WTC11 (cell line): ENCODE measurements around the gene C19orf47. TPM values are rescaled to one million over a fixed set of nuclear protein-coding genes. Genes with fewer than 3 reads are reported as not detected.

Experiments
- ATAC-seq: fragments of 200-7000 bp; cut with Tn5 transposase; 2 replicates; pipeline ENCODE4 v1.10.0; 2021; ENCODE audit warnings: mild to moderate bottlenecking, moderate library complexity
- CTCF ChIA-PET: fragments of 300-600 bp; sonication (Branson Sonifier 250); formaldehyde crosslinking; loops from one replicate; lab custom pipeline; 2021; ENCODE audit warnings: antibody characterized with exemption; lab: Charles Lee
- POLR2A ChIA-PET: fragments of 350-600 bp; sonication (Branson Sonifier 250); formaldehyde crosslinking; loops from one replicate; lab custom pipeline; 2021; ENCODE audit warnings: antibody characterized with exemption; lab: Charles Lee
- DNase-seq: peaks from one replicate; pipeline ENCODE4 v3.0.0; 2021; ENCODE audit warnings: low spot score
- H3K27ac Mint-ChIP-seq: 2 replicates; pipeline ENCODE4 v1.8.0; 2021; ENCODE audit warnings: mixed read lengths
- H3K27me3 Mint-ChIP-seq: 2 replicates; pipeline ENCODE4 v1.8.0; 2021; ENCODE audit warnings: low read depth, mild to moderate bottlenecking, moderate library complexity, mixed read lengths
- H3K36me3 Mint-ChIP-seq: 2 replicates; pipeline ENCODE4 v1.8.0; 2021; ENCODE audit warnings: mixed read lengths
- H3K4me1 Mint-ChIP-seq: 2 replicates; pipeline ENCODE4 v1.8.0; 2022; ENCODE audit warnings: mixed read lengths
- H3K4me3 Mint-ChIP-seq: 2 replicates; pipeline ENCODE4 v1.8.0; 2021; ENCODE audit warnings: mild to moderate bottlenecking, moderate library complexity, mixed read lengths
- H3K9me3 Mint-ChIP-seq: 2 replicates; pipeline ENCODE4 v1.8.0; 2021; ENCODE audit warnings: mixed read lengths
- ARID4B ChIP-seq: sonication (generic); formaldehyde crosslinking; IDR thresholded peaks from 2 replicates; pipeline ENCODE4 v1.8.0; 2023; ENCODE audit warnings: missing genetic modification reagents, mild to moderate bottlenecking, borderline replicate concordance
- ATF6 ChIP-seq: sonication (generic); formaldehyde crosslinking; IDR thresholded peaks from 2 replicates; pipeline ENCODE4 v1.8.1; 2023; ENCODE audit warnings: mild to moderate bottlenecking, missing genetic modification reagents
- CDX4 ChIP-seq: fragments of 250-450 bp; sonication (Bioruptor Pico); IDR thresholded peaks from 2 replicates; pipeline ENCODE4 v1.9.0; 2021; ENCODE audit warnings: moderate library complexity, mild to moderate bottlenecking, inconsistent platforms, borderline replicate concordance
- CTCF ChIP-seq: fragments of 200-600 bp; IDR thresholded peaks from 2 replicates; pipeline ENCODE4 v1.8.0; 2022; ENCODE audit warnings: antibody characterized with exemption
- ELF4 ChIP-seq: sonication (generic); formaldehyde crosslinking; IDR thresholded peaks from 2 replicates; pipeline ENCODE4 v1.8.1; 2022; ENCODE audit warnings: low read depth, mild to moderate bottlenecking, moderate library complexity, missing genetic modification reagents
- GABPB1 ChIP-seq: sonication (generic); formaldehyde crosslinking; IDR thresholded peaks from 2 replicates; pipeline ENCODE4 v1.8.1; 2023; ENCODE audit warnings: mild to moderate bottlenecking, missing genetic modification reagents
- HMGXB4 ChIP-seq: sonication (generic); formaldehyde crosslinking; IDR thresholded peaks from 2 replicates; pipeline ENCODE4 v1.8.1; 2023; ENCODE audit warnings: mild to moderate bottlenecking, moderate library complexity, missing genetic modification reagents
- MLX ChIP-seq: sonication (generic); formaldehyde crosslinking; IDR thresholded peaks from 2 replicates; pipeline ENCODE4 v1.8.1; 2023; ENCODE audit warnings: mild to moderate bottlenecking, missing genetic modification reagents, moderate library complexity
- NFE2L1 ChIP-seq: sonication (generic); formaldehyde crosslinking; IDR thresholded peaks from 2 replicates; pipeline ENCODE4 v1.8.1; 2023; ENCODE audit warnings: missing genetic modification reagents
- NR1H2 ChIP-seq: sonication (generic); formaldehyde crosslinking; IDR thresholded peaks from 2 replicates; pipeline ENCODE4 v1.9.0; 2021; ENCODE audit warnings: mild to moderate bottlenecking, moderate library complexity, missing genetic modification reagents
- NR3C1 ChIP-seq: sonication (generic); formaldehyde crosslinking; conservative IDR thresholded peaks from 2 replicates; pipeline ENCODE4 v1.8.1; 2023; ENCODE audit warnings: low read depth, mild to moderate bottlenecking, missing genetic modification reagents
- SMAD3 ChIP-seq: sonication (generic); formaldehyde crosslinking; IDR thresholded peaks from 2 replicates; pipeline ENCODE4 v1.8.0; 2022; ENCODE audit warnings: missing genetic modification reagents, mild to moderate bottlenecking, borderline replicate concordance
- SMAD4 ChIP-seq: sonication (generic); formaldehyde crosslinking; IDR thresholded peaks from 2 replicates; pipeline ENCODE4 v1.8.0; 2022; ENCODE audit warnings: mild to moderate bottlenecking, missing genetic modification reagents
- ZNF232 ChIP-seq: sonication (generic); formaldehyde crosslinking; IDR thresholded peaks from 2 replicates; pipeline ENCODE4 v1.8.0; 2022; ENCODE audit warnings: mild to moderate bottlenecking, missing genetic modification reagents
- ZNF396 ChIP-seq: fragments of 250-450 bp; sonication (Bioruptor Pico); IDR thresholded peaks from 2 replicates; pipeline ENCODE4 v1.8.0; 2021; ENCODE audit warnings: mild to moderate bottlenecking, moderate library complexity, borderline replicate concordance
- ZNF416 ChIP-seq: fragments of 250-450 bp; sonication (Bioruptor Pico); IDR thresholded peaks from 2 replicates; pipeline ENCODE4 v1.9.0; 2021; ENCODE audit warnings: mild to moderate bottlenecking, inconsistent platforms
- total RNA-seq: library from RNA; stranded (reverse); gene quantifications from 3 replicates; pipeline ENCODE4 v1.2.3, GENCODE V29; 2021

The C19orf47 gene
- total RNA-seq, 1 experiment from 2014 or later, result 15.6 TPM

- TF ChIP-seq HMGXB4 (CRISPR knock-in tag), result no peak
- no peak for TF ChIP-seq ATF6 (CRISPR knock-in tag)
- TF ChIP-seq MLX (CRISPR knock-in tag), result no peak
- no peak for TF ChIP-seq ZNF396
Measured at GRCh38 chr19:40304306-40304705, 43.9 kb downstream of the C19orf47 start (continued).

- ChIA-PET POLR2A (no interaction called here), CTCF (interaction anchor here (0.6 to 2.1 kb wide), 8 partner anchors 16 to 237 kb away, joined by 3 to 18 read pairs (median 6); no protein-coding TSS in a partner anchor)
- H3K9me3 Mint-ChIP-seq, result no peaks in the 10 kb centered on the region
- peaks cover 12% of the 10 kb centered on the region for H3K4me1 Mint-ChIP-seq
- DNase-seq, result peak; percentile 3
- H3K27ac Mint-ChIP-seq, result 0 out of 2 replicates have a peak overlapping the region, but pooled peaks have one; percentile 4
- H3K36me3 Mint-ChIP-seq, result no peaks in the 10 kb centered on the region
- no peaks in the 10 kb centered on the region for H3K27me3 Mint-ChIP-seq
- no peak for ATAC-seq
- no peak overlapping the region for H3K4me3 Mint-ChIP-seq
- TF ChIP-seq CDX4 (no peak), ZNF416 (no peak), CTCF (no peak), SMAD3 (CRISPR knock-in tag) (no peak), SMAD4 (CRISPR knock-in tag) (no peak), NR3C1 (no peak), NFE2L1 (no peak), ZNF232 (no peak), GABPB1 (no peak), ELF4 (no peak), ARID4B (CRISPR knock-in tag) (no peak), NR1H2 (CRISPR knock-in tag) (no peak)
Measured at GRCh38 chr19:40303765-40304164, 44.4 kb downstream of the C19orf47 start.
